Lower lobe of right lung (tissue), 2 donors: ENCODE measurements around the gene SPRED1. TPM values are rescaled to one million over a fixed set of nuclear protein-coding genes. Genes with fewer than 3 reads are reported as not detected.

Experiments used
- ATAC-seq, 2 donors: fragments of 200-7000 bp; cut with Tn5 transposase; one replicate each; pipeline ENCODE4 v1.9.1; 2020 to 2022; ENCODE audit warnings: mild to moderate bottlenecking in 2 of 2, moderate library complexity in 2 of 2
- DNase-seq: peaks from one replicate; pipeline ENCODE4 v3.0.0-alpha.2; 2020
- H3K27ac ChIP-seq: fragments of 200-600 bp; one replicate; pipeline ENCODE4 v1.8.0; 2022
- H3K27me3 ChIP-seq: fragments of 200-600 bp; one replicate; pipeline ENCODE4 v1.8.0; 2022; ENCODE audit warnings: low read depth
- H3K36me3 ChIP-seq: fragments of 200-600 bp; one replicate; pipeline ENCODE4 v1.8.0; 2022; ENCODE audit warnings: mild to moderate bottlenecking
- H3K4me1 ChIP-seq: fragments of 200-600 bp; one replicate; pipeline ENCODE4 v1.8.0; 2022
- H3K4me3 ChIP-seq: fragments of 200-600 bp; one replicate; pipeline ENCODE4 v1.8.0; 2022; ENCODE audit warnings: mild to moderate bottlenecking
- H3K9me3 ChIP-seq: fragments of 200-600 bp; one replicate; pipeline ENCODE4 v1.8.0; 2022
- CTCF ChIP-seq: fragments of 200-600 bp; IDR thresholded peaks from one replicate; pipeline ENCODE4 v1.8.0; 2022; ENCODE audit warnings: antibody characterized with exemption, mild to moderate bottlenecking
- intact Hi-C: fragments of 100-400 bp; cut with DNase I; formaldehyde crosslinking; loops from one replicate; pipeline ENCODE4 v1.11.0; 2022
- total RNA-seq: library from RNA; stranded (reverse); fragmentation: NEBNext Ultra II Directional; extraction: Animal tissue kit (Norgen Biotek cat#: 25700); gene quantifications from one replicate; pipeline ENCODE4 v1.2.1, GENCODE V29; 2021
- donor health status: DM: no; HTN: yes; CAD: no; lungs with severe emphysema.

Gene SPRED1
- total RNA-seq, 1 donor from 2014 or later = 57.7 TPM

- Histone ChIP-seq H3K9me3 (no peaks in the 10 kb centered on the region), H3K4me3 (no peak overlapping the region), H3K27me3 (no peaks in the 10 kb centered on the region), H3K27ac (no peak overlapping the region), H3K36me3 (no peaks in the 10 kb centered on the region), H3K4me1 (peaks cover 71% of the 10 kb centered on the region)
- intact Hi-C loops = loop anchor here (10.0 kb wide), 1 partner anchor 135 kb away; no protein-coding TSS in a partner anchor
- DNase-seq = no peak
- no peak for TF ChIP-seq CTCF
- no peak for ATAC-seq
Observed at GRCh38 chr15:38260077-38260476, 7.4 kb downstream of the SPRED1 start.

- DNase-seq (no peak), ATAC-seq (no peak)
- TF ChIP-seq CTCF = no peak
- H3K9me3 ChIP-seq = no peaks in the 10 kb centered on the region
- no peak overlapping the region for H3K4me3 ChIP-seq
- intact Hi-C loops = loop anchor here (10.0 kb wide), 1 partner anchor 138 kb away; no protein-coding TSS in a partner anchor
- no peak overlapping the region for H3K27ac ChIP-seq
- peaks cover 65% of the 10 kb centered on the region for H3K4me1 ChIP-seq
- no peaks in the 10 kb centered on the region for H3K27me3 ChIP-seq
- no peaks in the 10 kb centered on the region for H3K36me3 ChIP-seq
Observed at GRCh38 chr15:38263251-38263650, 10.6 kb downstream of the SPRED1 start.

GRCh38 chr15:38263996-38264395, 11.4 kb downstream of the SPRED1 start:
- intact Hi-C loops = loop anchor here (10.0 kb wide), 1 partner anchor 139 kb away; no protein-coding TSS in a partner anchor
- no peak for DNase-seq
- no peaks in the 10 kb centered on the region for H3K27me3 ChIP-seq
- no peaks in the 10 kb centered on the region for H3K9me3 ChIP-seq
- no peak overlapping the region for H3K27ac ChIP-seq
- H3K36me3 ChIP-seq = peaks cover under 1% of the 10 kb centered on the region
- no peak overlapping the region for H3K4me3 ChIP-seq
- ATAC-seq = peak in 1 of 2 donors; percentile 21
- H3K4me1 ChIP-seq = peaks cover 59% of the 10 kb centered on the region
- TF ChIP-seq CTCF = no peak

- Histone ChIP-seq H3K27me3 (no peaks in the 10 kb centered on the region), H3K36me3 (peaks cover 4% of the 10 kb centered on the region), H3K4me1 (peaks cover 45% of the 10 kb centered on the region), H3K4me3 (no peak overlapping the region), H3K27ac (no peak overlapping the region), H3K9me3 (no peaks in the 10 kb centered on the region)
- DNase-seq (no peak), ATAC-seq (no peak)
- TF ChIP-seq CTCF = no peak
- intact Hi-C loops = loop anchor here (10.0 kb wide), 1 partner anchor 142 kb away; no protein-coding TSS in a partner anchor
Observed at GRCh38 chr15:38266247-38266986, 13.8 kb downstream of the SPRED1 start.

GRCh38 chr15:38267421-38268022, 14.9 kb downstream of the SPRED1 start:
- ATAC-seq = no peak
- no peaks in the 10 kb centered on the region for H3K27me3 ChIP-seq
- peaks cover 4% of the 10 kb centered on the region for H3K36me3 ChIP-seq
- intact Hi-C loops = loop anchor here (10.0 kb wide), 1 partner anchor 143 kb away; no protein-coding TSS in a partner anchor
- peaks cover 44% of the 10 kb centered on the region for H3K4me1 ChIP-seq
- no peak overlapping the region for H3K4me3 ChIP-seq
- no peaks in the 10 kb centered on the region for H3K9me3 ChIP-seq
- DNase-seq = no peak
- no peak overlapping the region for H3K27ac ChIP-seq
- TF ChIP-seq CTCF = no peak
